KMS-11 (cell line): ENCODE results near the gene VAV3.

Experiments used
- H2AFZ ChIP-seq: fragments of 200-600 bp; sonication (generic); 2 replicates; pipeline ENCODE4 v1.6.1; 2016; ENCODE audit warnings: antibody characterized with exemption, mixed run types, low read depth
- H3K27ac ChIP-seq: fragments of 200-600 bp; sonication (generic); 2 replicates; pipeline ENCODE4 v1.6.1; 2016; ENCODE audit warnings: mild to moderate bottlenecking, mixed run types
- H3K27me3 ChIP-seq: fragments of 200-600 bp; sonication (generic); 2 replicates; pipeline ENCODE4 v1.6.1; 2017; ENCODE audit warnings: mild to moderate bottlenecking, low read depth, mixed run types, moderate library complexity; ENCODE audit not compliant: insufficient read depth
- H3K36me3 ChIP-seq: fragments of 200-600 bp; sonication (generic); 2 replicates; pipeline ENCODE4 v1.6.1; 2017; ENCODE audit warnings: mild to moderate bottlenecking, mixed run types; ENCODE audit not compliant: insufficient read depth
- H3K4me1 ChIP-seq: fragments of 200-600 bp; sonication (generic); 2 replicates; pipeline ENCODE4 v1.6.1; 2016; ENCODE audit warnings: mild to moderate bottlenecking, low read depth, mixed run types; ENCODE audit not compliant: poor library complexity, severe bottlenecking
- H3K4me2 ChIP-seq: fragments of 200-600 bp; sonication (generic); 2 replicates; pipeline ENCODE4 v1.7.0; 2016; ENCODE audit warnings: mild to moderate bottlenecking, mixed run types
- H3K4me3 ChIP-seq: fragments of 200-600 bp; sonication (generic); IDR thresholded peaks from 2 replicates; pipeline ENCODE4 v1.6.1; 2017; ENCODE audit warnings: low read depth, low read length, mixed read lengths; ENCODE audit not compliant: insufficient read depth
- H3K79me2 ChIP-seq: fragments of 200-600 bp; sonication (generic); 2 replicates; pipeline ENCODE4 v1.6.1; 2016; ENCODE audit warnings: low read depth, mixed run types; ENCODE audit not compliant: insufficient read depth
- H3K9ac ChIP-seq: fragments of 200-600 bp; sonication (generic); 2 replicates; pipeline ENCODE4 v1.6.1; 2016; ENCODE audit warnings: mild to moderate bottlenecking, mixed run types
- H4K20me1 ChIP-seq: fragments of 200-600 bp; sonication (generic); 2 replicates; pipeline ENCODE4 v1.6.1; 2016; ENCODE audit warnings: mild to moderate bottlenecking, mixed run types; ENCODE audit not compliant: insufficient read depth
- CTCF ChIP-seq: fragments of 200-600 bp; sonication (generic); conservative IDR thresholded peaks from 2 replicates; pipeline ENCODE4 v1.6.1; 2017; ENCODE audit warnings: low read depth, mild to moderate bottlenecking, antibody characterized with exemption, low read length, moderate library complexity, mixed read lengths

The VAV3 gene

GRCh38 chr1:107664982-107665925, 299.7 kb downstream of the VAV3 start:
- H3K4me1 ChIP-seq: no peaks in the 10 kb centered on the region
- H3K9ac ChIP-seq: no peak overlapping the region
- no peak overlapping the region for H3K4me3 ChIP-seq
- no peak overlapping the region for H2AFZ ChIP-seq
- H3K27ac ChIP-seq: no peak overlapping the region
- H3K36me3 ChIP-seq: no peaks in the 10 kb centered on the region
- H3K27me3 ChIP-seq: no peaks in the 10 kb centered on the region
- no peak for TF ChIP-seq CTCF
- no peaks in the 10 kb centered on the region for H4K20me1 ChIP-seq
- H3K79me2 ChIP-seq: no peaks in the 10 kb centered on the region
- H3K4me2 ChIP-seq: no peak overlapping the region

GRCh38 chr1:107662971-107663370, 302.0 kb downstream of the VAV3 start:
- Histone ChIP-seq H3K36me3 (no peaks in the 10 kb centered on the region), H3K79me2 (no peaks in the 10 kb centered on the region), H3K27ac (no peak overlapping the region), H3K9ac (no peak overlapping the region), H3K4me1 (no peaks in the 10 kb centered on the region), H4K20me1 (no peaks in the 10 kb centered on the region), H3K27me3 (no peaks in the 10 kb centered on the region), H2AFZ (no peak overlapping the region), H3K4me2 (no peak overlapping the region), H3K4me3 (no peak overlapping the region)
- no peak for TF ChIP-seq CTCF

- no peak overlapping the region for H2AFZ ChIP-seq
- no peaks in the 10 kb centered on the region for H3K36me3 ChIP-seq
- no peak overlapping the region for H3K27ac ChIP-seq
- H3K79me2 ChIP-seq: no peaks in the 10 kb centered on the region
- no peaks in the 10 kb centered on the region for H3K27me3 ChIP-seq
- H3K4me2 ChIP-seq: no peak overlapping the region
- TF ChIP-seq CTCF: no peak
- H3K9ac ChIP-seq: no peak overlapping the region
- H4K20me1 ChIP-seq: no peaks in the 10 kb centered on the region
- no peak overlapping the region for H3K4me3 ChIP-seq
- no peaks in the 10 kb centered on the region for H3K4me1 ChIP-seq
Observed at GRCh38 chr1:107661158-107661557, 303.8 kb downstream of the VAV3 start.

- Histone ChIP-seq H3K4me2 (no peak overlapping the region), H3K4me1 (no peaks in the 10 kb centered on the region), H3K4me3 (no peak overlapping the region), H3K27ac (no peak overlapping the region), H3K79me2 (no peaks in the 10 kb centered on the region), H2AFZ (no peak overlapping the region), H3K27me3 (no peaks in the 10 kb centered on the region), H3K9ac (no peak overlapping the region), H3K36me3 (no peaks in the 10 kb centered on the region), H4K20me1 (no peaks in the 10 kb centered on the region)
- TF ChIP-seq CTCF: no peak
Observed at GRCh38 chr1:107659961-107660360, 305.0 kb downstream of the VAV3 start.
